Panc1 (cell line): ENCODE data around the gene RPGRIP1. TPM values are rescaled to one million over a fixed set of nuclear protein-coding genes. Genes with fewer than 3 reads are reported as not detected.

Experiments used
- ATAC-seq: fragments of 200-7000 bp; cut with Tn5 transposase; 2 replicates; pipeline ENCODE4 v1.9.1; 2020; ENCODE audit warnings: mild to moderate bottlenecking, moderate library complexity
- BruUV-seq: library from RNA; stranded (reverse); fragments of 400-500 nt; replicated peaks from 2 replicates; lab custom pipeline; 2021; lab: Mats Ljungman, UMichigan
- CTCF ChIA-PET: fragments of 300-600 bp; sonication (Branson Sonifier 250); formaldehyde crosslinking; loops from one replicate; lab custom pipeline; 2022; ENCODE audit warnings: antibody characterized with exemption; lab: Charles Lee
- POLR2A ChIA-PET: fragments of 300-600 bp; sonication (Branson Sonifier 250); formaldehyde crosslinking; loops from one replicate; lab custom pipeline; 2022; ENCODE audit warnings: antibody characterized with exemption; lab: Charles Lee
- DNase-seq: peaks from one replicate; pipeline ENCODE4 v3.0.0-alpha.2; 2010; ENCODE audit warnings: low read depth, low spot score
- H3K27ac ChIP-seq: 2 replicates; pipeline ENCODE4 v1.5.1; 2011; ENCODE audit warnings: mild to moderate bottlenecking, low read length, inconsistent platforms
- H3K27me3 ChIP-seq: fragments of 200-500 bp; sonication (Bioruptor generic); 2 replicates; pipeline ENCODE4 v1.6.0; 2014; ENCODE audit warnings: low read length, inconsistent platforms; ENCODE audit not compliant: control insufficient read depth, insufficient read depth
- H3K36me3 ChIP-seq: fragments of 200-500 bp; sonication (Bioruptor generic); 2 replicates; pipeline ENCODE4 v1.5.1; 2014; ENCODE audit warnings: inconsistent platforms, mild to moderate bottlenecking, low read length, moderate library complexity; ENCODE audit not compliant: control insufficient read depth, insufficient read depth
- H3K4me1 ChIP-seq: 2 replicates; pipeline ENCODE4 v1.5.1; 2011; ENCODE audit warnings: inconsistent platforms, mild to moderate bottlenecking, low read length, moderate library complexity; ENCODE audit not compliant: control insufficient read depth, insufficient read depth
- H3K4me3 ChIP-seq, 2 experiments: 2 replicates each; pipeline ENCODE4 v1.5.1; 2011 to 2012; ENCODE audit warnings: low read depth in 2 of 2, low read length in 2 of 2, mild to moderate bottlenecking in 2 of 2, inconsistent platforms in 1 of 2, moderate library complexity in 1 of 2
- H3K9me3 ChIP-seq: fragments of 200-500 bp; sonication (Bioruptor generic); 2 replicates; pipeline ENCODE4 v1.5.1; 2014; ENCODE audit warnings: low read depth, mild to moderate bottlenecking, inconsistent platforms, low read length, moderate library complexity; ENCODE audit not compliant: control insufficient read depth, insufficient read depth
- CTCF ChIP-seq: fragments of 450-650 bp; IDR thresholded peaks from 2 replicates; pipeline ENCODE4 v1.5.1; 2017; ENCODE audit warnings: mild to moderate bottlenecking
- POLR2AphosphoS5 ChIP-seq: IDR thresholded peaks from 2 replicates; pipeline ENCODE4 v1.6.1; 2012; ENCODE audit warnings: mild to moderate bottlenecking, low read depth, low read length, moderate library complexity
- SIN3A ChIP-seq: IDR thresholded peaks from 2 replicates; pipeline ENCODE4 v1.6.1; 2012; ENCODE audit warnings: low read depth, mild to moderate bottlenecking, low read length, moderate library complexity, borderline replicate concordance; ENCODE audit not compliant: insufficient read depth
- TCF7L2 ChIP-seq: IDR thresholded peaks from 2 replicates; pipeline ENCODE4 v1.6.1; 2011; ENCODE audit warnings: mild to moderate bottlenecking, low read depth, low read length, inconsistent platforms
- in situ Hi-C: cut with HindIII; loops from 2 replicates; pipeline ENCODE4 v1.10.0; 2016; ENCODE audit warnings: low sequenced_read_pairs, low pct_unique_long_range_greater_than_20kb
- intact Hi-C: fragments of 100-400 bp; cut with micrococcal nuclease; formaldehyde crosslinking; loops from one replicate; pipeline ENCODE4 v1.10.0; 2022; ENCODE audit not compliant: unreplicated experiment
- total RNA-seq: library from RNA; stranded (reverse); gene quantifications from one replicate; pipeline ENCODE4 v1.2.1, GENCODE V29; 2021; ENCODE audit not compliant: unreplicated experiment
- TF ChIP-seq, protein P1 (sequence below), 2 experiments: IDR thresholded peaks; 2 replicates each; pipeline ENCODE4 v1.6.1; 2011 to 2012; ENCODE audit warnings: low read depth in 2 of 2, control low read depth in 1 of 2, low read length in 1 of 2, mild to moderate bottlenecking in 1 of 2, moderate library complexity in 1 of 2; ENCODE audit not compliant: insufficient read depth in 1 of 2

Gene RPGRIP1
- total RNA-seq, 1 experiment from 2014 or later, result 0.28 TPM

- Histone ChIP-seq H3K9me3 (no peaks in the 10 kb centered on the region), H3K4me3 (no peak overlapping the region), H3K27me3 (no peaks in the 10 kb centered on the region), H3K27ac (no peak overlapping the region), H3K4me1 (peaks cover 22% of the 10 kb centered on the region), H3K36me3 (peaks cover 40% of the 10 kb centered on the region)
- in situ Hi-C loops, result no loop called here
- TF ChIP-seq POLR2AphosphoS5 (no peak), TCF7L2 (no peak), CTCF (no peak), SIN3A (no peak)
- TF ChIP-seq, protein P1, sequence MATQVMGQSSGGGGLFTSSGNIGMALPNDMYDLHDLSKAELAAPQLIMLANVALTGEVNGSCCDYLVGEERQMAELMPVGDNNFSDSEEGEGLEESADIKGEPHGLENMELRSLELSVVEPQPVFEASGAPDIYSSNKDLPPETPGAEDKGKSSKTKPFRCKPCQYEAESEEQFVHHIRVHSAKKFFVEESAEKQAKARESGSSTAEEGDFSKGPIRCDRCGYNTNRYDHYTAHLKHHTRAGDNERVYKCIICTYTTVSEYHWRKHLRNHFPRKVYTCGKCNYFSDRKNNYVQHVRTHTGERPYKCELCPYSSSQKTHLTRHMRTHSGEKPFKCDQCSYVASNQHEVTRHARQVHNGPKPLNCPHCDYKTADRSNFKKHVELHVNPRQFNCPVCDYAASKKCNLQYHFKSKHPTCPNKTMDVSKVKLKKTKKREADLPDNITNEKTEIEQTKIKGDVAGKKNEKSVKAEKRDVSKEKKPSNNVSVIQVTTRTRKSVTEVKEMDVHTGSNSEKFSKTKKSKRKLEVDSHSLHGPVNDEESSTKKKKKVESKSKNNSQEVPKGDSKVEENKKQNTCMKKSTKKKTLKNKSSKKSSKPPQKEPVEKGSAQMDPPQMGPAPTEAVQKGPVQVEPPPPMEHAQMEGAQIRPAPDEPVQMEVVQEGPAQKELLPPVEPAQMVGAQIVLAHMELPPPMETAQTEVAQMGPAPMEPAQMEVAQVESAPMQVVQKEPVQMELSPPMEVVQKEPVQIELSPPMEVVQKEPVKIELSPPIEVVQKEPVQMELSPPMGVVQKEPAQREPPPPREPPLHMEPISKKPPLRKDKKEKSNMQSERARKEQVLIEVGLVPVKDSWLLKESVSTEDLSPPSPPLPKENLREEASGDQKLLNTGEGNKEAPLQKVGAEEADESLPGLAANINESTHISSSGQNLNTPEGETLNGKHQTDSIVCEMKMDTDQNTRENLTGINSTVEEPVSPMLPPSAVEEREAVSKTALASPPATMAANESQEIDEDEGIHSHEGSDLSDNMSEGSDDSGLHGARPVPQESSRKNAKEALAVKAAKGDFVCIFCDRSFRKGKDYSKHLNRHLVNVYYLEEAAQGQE (IDR thresholded peaks at IDR 0.05; ENCODE audit: insufficient read depth in 1 of 2, low read depth in 2 of 2, low read length in 1 of 2), result no peak
- ChIA-PET CTCF (no interaction called here), POLR2A (interaction anchor here (0.6 kb wide), 2 partner anchors 88 to 117 kb away, joined by 3 read pairs; no protein-coding TSS in a partner anchor)
- ATAC-seq (no peak), DNase-seq (no peak)
- no TSS peak for BruUV-seq
- intact Hi-C loops, result no loop called here
Observed at GRCh38 chr14:21258005-21258888, 21.6 kb upstream of the RPGRIP1 start.

- Histone ChIP-seq H3K4me1 (peaks cover 31% of the 10 kb centered on the region), H3K27ac (no peak overlapping the region), H3K36me3 (peaks cover 47% of the 10 kb centered on the region), H3K4me3 (no peak overlapping the region), H3K27me3 (no peaks in the 10 kb centered on the region), H3K9me3 (no peaks in the 10 kb centered on the region)
- CTCF ChIA-PET, result no interaction called here
- BruUV-seq, result TSS peak; percentile 35
- intact Hi-C loops, result no loop called here
- POLR2A ChIA-PET, result no interaction called here
- ATAC-seq (no peak), DNase-seq (no peak)
- in situ Hi-C loops, result no loop called here
- TF ChIP-seq CTCF, result no peak
- no peak for TF ChIP-seq TCF7L2
- TF ChIP-seq, protein P1 (IDR thresholded peaks at IDR 0.05; ENCODE audit: insufficient read depth in 1 of 2, low read depth in 2 of 2, low read length in 1 of 2), result no peak
- no peak for TF ChIP-seq SIN3A
- TF ChIP-seq POLR2AphosphoS5, result no peak; the same call in 1 of the 2 replicates
Observed at GRCh38 chr14:21258889-21259787, 20.7 kb upstream of the RPGRIP1 start.
